ENCODE results near the gene SLC26A8. TPM values are rescaled to one million over a fixed set of nuclear protein-coding genes. Genes with fewer than 3 reads are reported as not detected.

SLC26A8 gene
- total and polyA plus RNA-seq, 2 of the 13 experiments (the other 11 are each of a cell fraction or from before 2014, with no cell fraction given), result 0.46 TPM; not detected in 1

DNA sequence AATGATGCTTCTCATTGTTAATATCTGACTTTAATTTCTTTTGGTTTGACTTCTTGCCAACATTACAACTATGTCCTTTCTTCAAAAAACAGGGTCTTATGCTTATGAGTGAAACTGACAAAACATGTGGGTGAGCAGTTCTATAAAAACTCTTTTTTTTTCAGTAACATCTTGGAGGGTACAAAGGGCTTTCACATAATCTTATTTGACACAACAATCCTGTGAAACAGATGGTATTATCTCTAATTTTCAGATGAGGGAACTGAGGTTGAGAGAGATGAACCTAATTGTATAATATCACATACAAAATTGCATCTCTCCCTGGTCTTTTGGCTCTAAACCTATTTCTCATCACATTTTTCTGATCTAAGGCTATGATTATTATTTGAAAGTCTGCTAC lies 41.5 kb upstream of the SLC26A8 start (continued):
- no peak for TF ChIP-seq RBM39 (IDR thresholded peaks at IDR 0.05; ENCODE audit: low read depth, low read length, poor library complexity, severe bottlenecking)
- TF ChIP-seq, protein P1, sequence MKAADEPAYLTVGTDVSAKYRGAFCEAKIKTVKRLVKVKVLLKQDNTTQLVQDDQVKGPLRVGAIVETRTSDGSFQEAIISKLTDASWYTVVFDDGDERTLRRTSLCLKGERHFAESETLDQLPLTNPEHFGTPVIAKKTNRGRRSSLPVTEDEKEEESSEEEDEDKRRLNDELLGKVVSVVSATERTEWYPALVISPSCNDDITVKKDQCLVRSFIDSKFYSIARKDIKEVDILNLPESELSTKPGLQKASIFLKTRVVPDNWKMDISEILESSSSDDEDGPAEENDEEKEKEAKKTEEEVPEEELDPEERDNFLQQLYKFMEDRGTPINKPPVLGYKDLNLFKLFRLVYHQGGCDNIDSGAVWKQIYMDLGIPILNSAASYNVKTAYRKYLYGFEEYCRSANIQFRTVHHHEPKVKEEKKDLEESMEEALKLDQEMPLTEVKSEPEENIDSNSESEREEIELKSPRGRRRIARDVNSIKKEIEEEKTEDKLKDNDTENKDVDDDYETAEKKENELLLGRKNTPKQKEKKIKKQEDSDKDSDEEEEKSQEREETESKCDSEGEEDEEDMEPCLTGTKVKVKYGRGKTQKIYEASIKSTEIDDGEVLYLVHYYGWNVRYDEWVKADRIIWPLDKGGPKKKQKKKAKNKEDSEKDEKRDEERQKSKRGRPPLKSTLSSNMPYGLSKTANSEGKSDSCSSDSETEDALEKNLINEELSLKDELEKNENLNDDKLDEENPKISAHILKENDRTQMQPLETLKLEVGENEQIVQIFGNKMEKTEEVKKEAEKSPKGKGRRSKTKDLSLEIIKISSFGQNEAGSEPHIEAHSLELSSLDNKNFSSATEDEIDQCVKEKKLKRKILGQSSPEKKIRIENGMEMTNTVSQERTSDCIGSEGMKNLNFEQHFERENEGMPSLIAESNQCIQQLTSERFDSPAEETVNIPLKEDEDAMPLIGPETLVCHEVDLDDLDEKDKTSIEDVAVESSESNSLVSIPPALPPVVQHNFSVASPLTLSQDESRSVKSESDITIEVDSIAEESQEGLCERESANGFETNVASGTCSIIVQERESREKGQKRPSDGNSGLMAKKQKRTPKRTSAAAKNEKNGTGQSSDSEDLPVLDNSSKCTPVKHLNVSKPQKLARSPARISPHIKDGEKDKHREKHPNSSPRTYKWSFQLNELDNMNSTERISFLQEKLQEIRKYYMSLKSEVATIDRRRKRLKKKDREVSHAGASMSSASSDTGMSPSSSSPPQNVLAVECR (CRISPR knock-in tag; IDR thresholded peaks at IDR 0.05; ENCODE audit: borderline replicate concordance), result no peak
- TF ChIP-seq ZNF687 (CRISPR knock-in tag; IDR thresholded peaks at IDR 0.05), result no peak
